GM10847 (cell line): ENCODE measurements around the gene UNC13D.

Experiments used
- POLR2A ChIP-seq: IDR thresholded peaks from 2 replicates; pipeline ENCODE4 v1.6.1; 2011; ENCODE audit not compliant: insufficient read length; ENCODE audit errors: extremely low read depth

UNC13D gene

DNA sequence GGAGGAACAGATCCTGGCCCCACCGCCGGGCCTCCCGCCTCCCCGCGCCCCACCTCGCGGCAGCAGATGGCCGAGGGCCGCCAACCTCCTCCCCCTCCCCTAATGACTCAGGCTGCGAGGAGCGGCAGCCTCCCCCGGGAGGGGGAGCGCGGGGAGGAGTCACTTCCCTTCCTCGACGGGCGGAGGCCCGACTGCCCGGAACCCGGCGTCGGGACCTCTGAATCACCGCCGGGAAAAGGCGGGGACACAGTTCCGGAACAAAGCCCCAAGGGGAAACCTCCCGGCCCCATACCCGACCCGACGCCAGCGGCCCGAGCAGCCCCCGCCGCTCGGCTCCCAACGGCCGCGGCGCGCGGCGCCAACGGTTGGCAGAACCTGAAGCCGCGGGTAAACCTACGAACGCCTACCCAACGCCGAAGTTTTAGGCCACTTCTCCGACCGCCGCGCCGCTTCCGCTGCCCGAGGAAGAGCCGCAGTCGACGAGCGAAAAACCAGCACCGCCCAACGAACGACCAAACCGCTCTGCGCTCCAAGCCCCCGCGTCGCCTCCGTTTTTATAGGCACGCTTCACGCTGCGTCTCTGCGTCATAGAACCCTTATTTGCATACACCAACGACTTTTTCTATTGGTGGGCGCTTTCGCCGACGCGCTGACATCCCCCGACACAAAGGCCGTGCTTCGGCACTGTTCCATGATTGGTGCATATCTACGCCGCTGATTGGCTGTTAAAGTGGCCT lies 64.8 kb downstream of the UNC13D start:
- peak; percentile 100 for TF ChIP-seq POLR2A

DNA sequence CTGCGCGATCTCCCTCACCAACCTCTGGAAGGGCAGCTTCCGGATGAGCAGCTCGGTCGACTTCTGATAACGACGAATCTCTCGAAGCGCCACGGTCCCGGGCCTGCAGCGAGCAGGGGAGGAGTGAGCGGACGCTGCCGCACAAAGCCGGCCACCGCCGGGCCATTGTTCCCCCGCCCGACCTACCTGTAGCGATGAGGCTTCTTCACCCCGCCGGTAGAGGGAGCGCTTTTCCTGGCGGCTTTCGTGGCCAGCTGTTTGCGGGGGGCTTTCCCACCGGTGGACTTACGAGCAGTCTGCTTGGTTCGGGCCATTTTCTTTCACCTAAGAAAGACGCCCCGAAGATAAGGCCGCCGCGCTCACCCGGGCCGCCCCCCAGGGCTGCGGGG lies 65.3 kb downstream of the UNC13D start:
- no peak for TF ChIP-seq POLR2A

DNA sequence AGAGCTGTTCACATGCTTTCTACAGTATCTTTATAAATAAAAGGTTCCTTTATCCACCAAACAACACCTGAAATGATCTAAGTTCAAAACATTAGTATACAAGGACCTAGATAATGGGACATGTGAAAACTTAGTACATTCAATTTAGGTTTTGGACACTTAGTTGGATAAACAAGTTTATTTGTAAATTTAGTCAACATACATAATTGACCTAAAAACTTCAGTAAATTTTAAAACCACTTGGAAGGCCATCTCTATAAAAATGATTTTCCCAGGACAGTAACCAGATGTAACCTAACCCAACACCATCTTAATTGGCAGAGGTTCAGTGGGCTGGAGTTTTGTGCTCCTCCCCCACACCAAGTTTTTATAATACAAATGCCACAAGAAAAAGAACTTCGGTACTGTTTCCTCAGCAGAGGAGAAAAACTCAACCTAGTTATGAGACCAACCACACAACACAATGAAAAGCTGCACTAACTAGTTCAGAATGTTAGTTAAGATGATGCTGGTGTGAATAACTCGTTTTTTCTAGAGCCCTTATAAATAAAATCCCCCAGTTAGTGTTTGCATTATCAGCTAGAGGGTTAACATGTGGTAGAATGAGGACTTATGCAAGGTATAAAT lies 66.8 kb downstream of the UNC13D start:
- TF ChIP-seq POLR2A, result no peak
